GM18868 (cell line): Measurements from ENCODE around the gene TMEM248.
"Not testable (repeated sequence)": the region's sequence is repeated elsewhere in the genome, so short reads cannot be mapped to it uniquely, and the experiment has no call there.

Source experiments
- ATAC-seq: cut with Tn5 transposase; IDR thresholded peaks from one replicate; pipeline ENCODE4 v1.9.1; 2021; ENCODE audit warnings: mild to moderate bottlenecking, moderate library complexity; ENCODE audit not compliant: unreplicated experiment

Gene TMEM248, protein sequence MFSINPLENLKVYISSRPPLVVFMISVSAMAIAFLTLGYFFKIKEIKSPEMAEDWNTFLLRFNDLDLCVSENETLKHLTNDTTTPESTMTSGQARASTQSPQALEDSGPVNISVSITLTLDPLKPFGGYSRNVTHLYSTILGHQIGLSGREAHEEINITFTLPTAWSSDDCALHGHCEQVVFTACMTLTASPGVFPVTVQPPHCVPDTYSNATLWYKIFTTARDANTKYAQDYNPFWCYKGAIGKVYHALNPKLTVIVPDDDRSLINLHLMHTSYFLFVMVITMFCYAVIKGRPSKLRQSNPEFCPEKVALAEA

DNA sequence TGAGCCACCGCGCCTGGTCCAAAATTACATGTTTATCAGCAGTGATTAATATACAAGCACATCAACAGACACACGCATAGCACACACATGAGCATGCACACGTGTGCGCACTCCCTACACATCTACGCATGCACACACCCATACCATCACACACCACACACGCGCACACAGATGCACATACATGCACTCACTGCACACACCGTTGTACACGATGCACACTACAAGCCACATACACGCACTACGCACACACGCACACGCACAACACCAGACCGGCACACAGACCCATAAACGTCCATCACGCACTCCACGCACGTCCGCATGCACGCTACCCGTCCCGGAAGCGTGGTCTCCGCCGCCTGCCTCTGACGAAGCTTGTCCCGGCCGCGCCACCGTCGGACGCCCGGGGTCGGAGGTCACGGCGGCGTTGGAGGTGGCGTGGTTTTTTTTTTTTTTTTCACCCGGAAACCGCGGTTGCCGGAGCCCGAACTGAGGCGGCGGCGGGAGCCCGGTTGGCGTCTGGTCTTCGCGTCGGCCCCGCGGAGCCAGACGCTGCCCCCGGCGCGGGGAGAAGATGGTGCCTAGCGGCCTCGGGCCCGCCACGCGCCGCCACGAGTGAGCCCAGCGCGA lies at the start of gene TMEM248:
Gene TMEM248 (plus strand): TSS at position 457 of the 627 bp plus-strand sequence. CDS start 20,641 bp downstream, outside the sequence.
- ATAC-seq, result peak; percentile 85

DNA sequence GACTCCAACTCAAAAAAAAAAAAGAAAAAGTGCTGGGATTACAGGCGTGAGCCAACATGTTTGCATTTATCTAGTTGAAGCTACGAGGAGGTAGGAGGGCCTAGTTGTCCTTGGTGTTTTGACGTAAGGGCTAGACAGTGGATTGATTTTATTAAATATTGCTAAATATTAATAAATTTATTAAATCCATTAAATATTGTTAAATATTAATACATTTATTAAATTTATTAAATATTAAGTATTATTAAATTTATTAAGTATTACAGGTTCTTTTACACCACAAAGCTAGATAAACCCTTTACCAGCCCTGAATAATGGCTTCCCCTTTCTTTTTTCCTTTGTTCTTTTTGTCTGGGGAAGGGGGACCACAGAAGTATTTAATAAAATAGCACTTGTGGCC lies 47.5 kb upstream of the TMEM248 start:
- ATAC-seq, result no peak

DNA sequence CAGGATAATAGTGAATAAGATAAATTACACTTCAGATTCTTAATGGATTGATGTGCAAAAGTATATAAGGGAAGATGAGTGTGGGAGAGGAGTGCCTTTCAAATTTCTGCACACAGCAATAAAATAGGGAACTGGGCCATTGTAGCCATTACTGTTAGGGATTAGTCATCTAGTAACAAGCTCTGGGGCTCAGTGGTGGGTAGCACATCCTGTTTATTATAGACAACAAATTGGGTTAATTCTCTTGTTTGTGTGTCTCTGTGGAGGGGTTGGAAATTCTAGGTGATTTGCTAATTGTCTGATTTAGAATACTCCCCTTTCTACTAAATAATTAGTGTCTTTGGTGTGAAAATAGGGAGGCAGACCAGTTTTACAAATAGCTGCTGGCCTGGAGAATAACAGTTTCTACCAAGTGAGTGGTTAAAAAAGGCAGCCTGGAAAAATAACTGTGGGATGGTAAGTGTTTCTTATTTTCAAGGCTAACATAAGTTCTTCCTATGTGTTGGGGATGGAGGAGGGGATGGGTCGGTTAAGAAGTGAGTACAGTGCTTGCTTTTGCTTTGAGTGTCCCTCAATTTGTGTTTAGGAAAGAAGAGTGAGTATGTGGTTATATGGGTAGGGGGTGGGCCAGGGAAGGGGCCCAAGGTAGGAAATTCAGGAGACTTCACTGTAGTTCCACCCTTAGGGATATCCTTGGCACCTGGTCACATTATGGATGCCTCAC lies 43.3 kb upstream of the TMEM248 start:
- peak; percentile 97 for ATAC-seq

DNA sequence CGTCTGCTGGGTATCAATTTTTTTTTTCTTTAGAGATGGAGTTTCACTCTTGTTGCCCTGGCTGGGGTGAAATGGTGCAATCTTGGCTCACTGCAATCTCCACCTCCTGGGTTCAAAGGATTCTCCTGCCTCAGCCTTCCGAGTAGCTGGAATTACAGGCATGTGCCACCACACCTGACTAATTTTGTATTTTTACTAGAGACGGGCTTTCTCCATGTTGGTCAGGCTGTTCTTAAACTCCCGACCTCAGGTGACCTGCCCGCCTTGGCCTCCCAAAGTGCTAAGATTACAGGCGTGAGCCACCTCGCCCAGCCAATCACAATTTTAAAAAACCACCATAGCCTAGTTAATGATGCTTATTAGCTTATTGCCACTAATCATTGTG lies 42.7 kb upstream of the TMEM248 start:
- not testable (repeated sequence) for ATAC-seq

DNA sequence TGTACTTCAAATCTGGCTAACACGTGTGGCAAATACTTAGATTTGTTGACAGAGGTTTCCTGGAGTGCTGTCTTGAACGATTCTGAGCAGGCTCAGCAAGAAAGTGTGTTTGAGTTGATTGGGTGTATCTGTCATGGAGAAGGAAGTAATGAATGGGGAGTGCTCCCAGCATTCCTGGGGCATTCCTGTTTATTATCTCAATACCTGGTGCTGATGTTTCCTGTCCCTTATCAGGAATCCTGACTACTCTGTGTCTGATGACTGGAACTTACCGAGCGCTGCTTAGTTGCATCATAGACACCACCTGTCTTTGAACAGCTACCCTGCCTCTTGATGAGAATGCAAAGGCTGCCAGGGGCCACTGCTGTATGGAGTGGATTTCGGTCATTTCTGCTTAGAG lies 41.0 kb upstream of the TMEM248 start:
- no peak for ATAC-seq

DNA sequence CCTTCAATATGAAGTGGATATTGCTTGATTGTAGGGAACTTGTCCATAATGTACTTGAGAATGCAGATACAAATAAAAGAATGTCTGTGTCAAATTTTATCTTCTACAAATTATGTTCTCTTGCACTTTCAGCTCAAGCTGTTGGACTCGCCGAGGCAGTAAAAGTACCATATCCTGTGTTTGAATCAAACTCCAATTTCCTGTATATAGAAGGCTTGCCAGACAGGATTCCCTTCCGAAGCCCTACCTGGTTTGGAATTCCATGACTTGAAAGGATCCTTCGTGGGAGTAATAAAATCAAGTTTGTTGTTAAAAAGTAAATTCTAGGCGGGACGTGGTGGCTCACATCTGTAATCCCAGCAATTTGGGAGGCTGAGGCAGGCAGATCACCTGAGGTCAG lies 40.4 kb upstream of the TMEM248 start:
- ATAC-seq, result not testable (repeated sequence)

DNA sequence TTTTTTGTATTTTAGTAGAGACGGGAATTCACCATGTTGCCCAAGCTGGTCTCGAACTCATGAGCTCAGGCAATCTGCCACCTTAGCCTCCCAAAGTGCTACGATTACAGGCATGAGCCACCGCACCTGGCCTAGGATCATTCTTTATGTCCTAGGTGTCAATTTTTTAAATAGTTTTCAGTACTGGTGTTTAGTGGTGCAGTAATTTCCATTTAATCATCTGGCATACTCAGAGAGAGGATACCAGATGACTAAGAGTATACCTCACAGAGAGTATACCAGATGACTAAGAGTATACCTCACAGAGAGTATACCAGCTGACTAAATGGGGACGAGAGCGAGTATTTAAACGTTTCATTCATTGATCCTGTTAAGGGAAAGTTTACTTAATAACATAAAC lies 37.3 kb upstream of the TMEM248 start:
- ATAC-seq, result no peak

DNA sequence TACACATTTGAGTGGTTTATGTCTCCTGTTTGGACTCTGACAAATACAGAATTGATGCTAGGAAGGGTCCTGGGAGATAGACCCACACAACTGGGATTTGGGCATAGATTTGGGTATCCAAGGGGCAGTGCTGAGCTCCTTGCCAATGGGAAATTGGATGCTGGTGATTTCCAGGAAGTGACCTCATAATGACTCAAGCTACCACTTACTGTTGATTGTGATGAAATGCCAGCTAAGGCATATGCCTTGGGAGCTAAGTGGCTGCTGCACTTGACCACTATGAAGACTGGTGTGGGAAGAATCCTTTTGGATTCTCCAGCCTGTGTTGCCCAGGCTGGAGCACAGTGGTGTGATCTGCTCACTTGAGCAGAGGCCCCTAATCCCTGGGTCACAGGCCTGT lies 36.5 kb upstream of the TMEM248 start:
- not testable (repeated sequence) for ATAC-seq

DNA sequence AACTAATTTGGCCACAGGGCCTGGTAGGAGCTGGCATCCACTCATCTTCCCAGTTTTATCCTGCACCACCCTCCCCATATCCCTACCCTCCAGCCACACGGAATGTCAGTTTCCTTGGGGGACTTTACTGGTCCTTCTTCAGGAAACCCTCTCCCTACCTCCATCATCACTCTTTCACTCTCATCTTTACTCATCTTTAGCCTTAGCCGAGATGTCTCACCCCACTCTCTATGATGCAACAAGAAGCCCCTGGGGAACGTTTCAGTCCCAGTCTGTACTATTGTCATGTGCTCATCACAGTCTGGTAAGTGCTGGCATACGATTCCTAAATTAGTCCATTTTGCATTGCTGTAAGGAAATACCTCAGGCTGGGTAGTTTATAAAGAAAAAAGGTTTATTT lies 34.9 kb upstream of the TMEM248 start:
- ATAC-seq, result peak; percentile 92

DNA sequence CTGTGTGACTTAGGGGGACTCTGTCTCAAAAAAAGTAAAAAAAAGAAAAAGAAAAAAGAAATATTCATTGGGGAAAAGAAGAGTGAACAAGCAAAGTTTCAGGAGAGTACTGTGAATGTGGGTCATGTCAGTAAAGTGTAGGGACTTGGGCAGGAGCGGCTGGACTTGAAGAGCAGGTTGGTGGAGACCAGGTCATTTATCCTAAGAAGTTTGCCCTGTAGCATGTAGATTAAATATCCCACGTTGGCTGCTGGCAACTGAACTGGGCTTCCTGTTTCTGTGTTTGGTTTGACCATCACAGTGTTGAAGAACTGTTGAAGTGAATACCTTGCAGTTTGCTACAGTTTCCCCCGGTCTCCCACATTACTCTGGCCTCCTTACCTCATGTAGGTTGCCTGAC lies 32.8 kb upstream of the TMEM248 start:
- not testable (repeated sequence) for ATAC-seq

DNA sequence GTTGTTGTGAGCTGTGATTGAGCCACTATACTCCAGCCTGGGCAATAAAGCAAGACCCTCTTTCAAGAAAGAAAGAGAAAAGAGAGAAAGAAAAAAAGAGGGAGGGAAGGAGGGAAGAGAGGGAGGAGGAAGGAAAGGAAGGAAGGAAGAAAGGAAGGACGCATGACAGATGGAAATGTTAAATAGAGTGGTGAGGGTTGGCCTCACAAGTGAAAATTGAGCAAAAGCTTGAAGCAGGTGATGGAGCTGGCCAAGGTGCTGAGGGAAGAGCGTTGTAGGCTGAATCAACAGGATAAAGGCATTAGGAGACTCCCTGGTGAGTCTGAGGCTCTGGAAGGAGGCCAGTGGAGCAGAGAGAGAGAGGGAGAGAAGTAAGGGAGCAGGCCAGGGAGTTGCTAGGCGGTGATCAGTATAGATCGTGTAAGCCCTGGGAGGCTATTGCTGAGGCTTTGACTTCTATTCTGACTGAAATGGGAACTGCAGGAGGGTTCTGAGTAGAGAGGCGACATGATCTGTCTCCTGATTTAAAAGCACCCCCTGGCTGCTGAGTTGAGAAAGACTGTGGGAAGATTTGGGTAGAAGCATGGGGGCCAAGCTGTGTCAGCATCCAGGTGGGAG lies 26.5 kb upstream of the TMEM248 start:
- no peak for ATAC-seq

DNA sequence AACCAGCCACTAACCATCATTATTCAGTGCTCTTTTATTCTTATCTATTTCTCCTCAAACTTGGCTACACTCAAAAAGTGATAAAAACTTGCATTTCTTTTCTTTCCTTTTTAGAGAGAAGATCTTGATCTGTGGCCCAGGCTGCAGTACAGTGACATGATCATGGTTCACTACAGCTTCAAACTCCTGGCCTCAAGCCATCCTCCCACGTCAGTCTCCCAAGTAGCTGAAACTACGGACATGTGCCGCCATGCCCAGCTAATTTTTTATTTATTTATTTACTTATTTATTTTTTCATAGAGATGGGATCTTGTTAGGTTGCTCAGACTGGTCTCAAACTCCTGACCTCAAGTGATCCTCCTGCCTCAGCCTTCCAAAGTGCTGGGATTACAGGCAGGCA lies 24.6 kb upstream of the TMEM248 start:
- ATAC-seq, result no peak

DNA sequence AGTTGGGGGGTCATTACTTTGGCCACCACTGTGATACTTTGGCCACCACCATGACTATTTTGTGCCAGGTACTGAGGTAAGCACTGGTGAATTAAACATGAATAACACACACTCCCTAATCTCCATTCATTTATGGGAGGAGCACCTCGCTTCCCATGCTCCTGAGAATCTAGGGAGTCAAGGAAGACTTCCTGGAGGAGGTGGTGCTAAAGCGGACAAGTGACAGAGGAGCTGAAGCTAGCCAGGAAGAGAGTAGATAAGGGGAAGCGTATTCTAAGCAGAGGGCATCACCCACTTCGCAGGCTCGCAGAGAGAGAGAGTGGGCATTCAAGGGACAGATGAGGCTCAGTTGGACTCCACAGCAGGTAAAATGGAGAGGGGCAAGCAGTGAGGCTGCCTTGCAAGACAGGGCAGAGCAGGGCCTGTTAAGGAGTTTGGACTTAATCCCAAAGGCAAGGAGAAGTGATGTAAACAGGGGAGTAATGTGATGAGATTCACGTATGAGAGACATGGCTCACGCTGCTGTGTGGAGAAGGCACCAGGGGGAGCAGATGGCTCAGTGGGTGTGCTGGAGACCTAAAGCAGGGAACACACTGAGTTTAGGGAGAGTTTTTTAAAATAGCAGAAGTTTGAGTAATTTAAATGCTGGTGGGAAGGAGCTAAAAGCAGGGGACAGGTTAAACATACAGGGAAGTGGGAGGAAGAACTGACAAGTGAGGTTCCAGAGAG lies 21.3 kb upstream of the TMEM248 start:
- ATAC-seq, result no peak

DNA sequence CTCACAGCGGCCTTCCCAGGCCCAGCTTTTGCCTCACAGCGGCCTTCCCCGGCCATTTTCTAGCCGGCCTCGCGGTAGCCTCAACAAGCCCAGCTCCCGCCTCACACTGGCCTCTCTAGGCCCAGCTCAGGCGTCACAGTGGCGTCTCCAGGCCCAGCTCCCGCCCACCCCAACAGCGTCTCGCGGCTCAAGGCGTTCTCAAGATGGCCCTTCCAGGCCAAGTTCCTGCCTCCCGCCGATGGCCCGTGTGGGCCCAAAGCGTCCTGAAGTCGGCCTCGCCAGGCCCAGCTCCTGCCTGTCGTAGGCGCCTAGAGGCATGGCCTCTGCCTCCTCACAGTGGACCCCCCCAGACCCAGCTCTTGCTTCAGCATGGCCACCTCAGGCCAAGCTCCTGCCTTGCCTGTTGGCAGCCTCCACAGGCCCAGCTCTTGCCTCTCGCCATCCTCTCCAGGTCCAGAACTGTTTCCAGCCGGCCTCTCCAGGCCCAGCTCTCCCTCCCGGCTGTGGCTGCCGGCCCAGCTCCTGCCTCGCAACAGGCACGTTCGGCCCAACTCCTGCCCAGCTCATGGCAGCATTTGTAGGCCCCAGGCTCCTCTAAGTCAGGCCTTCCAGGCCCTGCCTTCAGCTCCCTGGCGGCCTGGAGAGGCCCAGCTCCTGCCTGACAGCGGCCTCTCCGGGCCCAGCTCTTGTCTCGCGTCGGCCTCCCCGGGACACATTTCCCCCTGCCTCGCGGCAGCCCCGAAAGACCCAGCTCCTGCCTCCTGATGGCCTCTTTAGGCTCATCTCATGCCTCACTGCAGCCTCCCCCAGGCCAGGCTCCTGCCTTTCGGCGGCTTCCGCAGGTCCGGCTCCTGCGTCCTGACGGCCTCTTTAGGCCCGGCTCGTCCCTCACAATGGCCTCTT lies 18.8 kb upstream of the TMEM248 start:
- no peak for ATAC-seq

DNA sequence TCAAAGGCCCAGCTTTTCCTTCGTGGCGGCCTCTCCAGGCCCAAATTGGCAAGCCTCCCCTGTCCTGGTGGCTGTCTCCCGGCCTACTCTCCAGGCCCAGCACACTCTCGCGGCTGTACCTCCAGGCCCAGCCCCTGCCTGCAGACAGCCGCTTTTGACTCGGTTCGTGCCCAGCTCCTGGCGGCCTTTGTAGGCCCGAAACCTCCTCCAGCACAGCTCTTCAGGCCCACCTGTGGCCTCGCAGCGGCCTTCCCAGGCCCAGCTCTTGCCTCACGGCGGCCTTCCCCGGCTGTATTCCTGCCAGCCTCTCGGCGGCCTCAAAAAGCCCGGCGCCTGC lies 18.2 kb upstream of the TMEM248 start:
- no peak for ATAC-seq

DNA sequence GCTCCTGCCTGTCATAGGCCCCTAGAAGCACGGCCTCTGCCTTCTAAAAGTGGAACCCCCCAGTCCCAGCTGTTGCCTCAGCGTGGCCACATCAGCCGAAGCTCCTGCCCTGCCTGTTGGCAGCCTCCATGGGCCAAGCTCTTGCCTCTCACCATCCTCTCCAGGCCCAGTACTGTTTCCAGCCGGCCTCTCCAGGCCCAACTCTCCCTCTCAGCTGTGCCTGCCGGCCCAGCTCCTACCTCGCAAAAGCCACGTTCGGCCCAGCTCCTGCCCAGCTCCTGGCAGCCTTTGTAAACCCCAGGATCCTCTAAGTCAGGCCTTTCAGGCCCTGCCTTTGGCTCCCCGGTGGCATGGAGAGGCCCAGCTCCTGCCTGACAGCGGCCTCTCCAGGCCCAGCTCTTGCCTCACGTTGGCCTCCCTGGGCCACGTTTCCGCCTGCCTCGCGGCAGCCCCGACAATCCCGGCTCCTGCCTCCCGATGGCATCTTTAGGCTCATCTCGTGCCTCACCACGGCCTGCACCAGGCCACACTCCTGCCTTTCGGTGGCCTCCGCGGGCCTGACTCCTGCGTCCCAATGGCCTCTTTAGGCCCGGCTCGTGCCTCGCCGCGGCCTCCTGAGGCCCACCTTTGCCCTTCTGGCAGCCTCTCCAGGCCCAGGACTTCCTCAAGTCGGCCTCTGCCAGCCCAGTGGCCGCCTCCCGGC lies 17.5 kb upstream of the TMEM248 start:
- no peak for ATAC-seq

DNA sequence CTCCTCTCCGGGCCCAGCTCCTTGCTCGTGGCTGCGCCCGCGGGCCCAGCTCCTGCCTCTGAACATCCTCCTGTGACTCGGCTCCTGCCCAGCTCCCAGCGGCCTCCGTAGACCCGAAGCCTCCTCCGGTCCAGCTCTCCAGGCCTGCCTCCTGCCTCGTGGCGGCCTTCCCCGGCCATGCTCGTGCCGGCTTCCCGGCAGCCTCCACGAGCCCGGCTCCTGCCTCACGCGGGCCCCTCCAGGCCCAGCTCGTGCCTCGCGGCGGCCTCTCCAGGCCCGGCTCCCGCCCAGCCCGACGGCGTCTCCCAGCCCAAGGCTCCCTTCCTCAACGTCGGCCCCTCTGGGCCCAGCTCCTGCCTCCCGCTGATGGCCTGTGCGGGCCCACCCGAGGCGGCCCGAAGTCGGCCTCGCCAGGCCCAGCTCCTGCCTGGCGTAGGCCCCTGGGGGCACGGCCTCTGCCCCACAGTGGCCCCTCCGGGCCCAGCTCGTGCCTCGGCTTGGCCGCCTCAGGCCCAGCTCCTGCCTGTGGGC lies 16.9 kb upstream of the TMEM248 start:
- no peak for ATAC-seq

DNA sequence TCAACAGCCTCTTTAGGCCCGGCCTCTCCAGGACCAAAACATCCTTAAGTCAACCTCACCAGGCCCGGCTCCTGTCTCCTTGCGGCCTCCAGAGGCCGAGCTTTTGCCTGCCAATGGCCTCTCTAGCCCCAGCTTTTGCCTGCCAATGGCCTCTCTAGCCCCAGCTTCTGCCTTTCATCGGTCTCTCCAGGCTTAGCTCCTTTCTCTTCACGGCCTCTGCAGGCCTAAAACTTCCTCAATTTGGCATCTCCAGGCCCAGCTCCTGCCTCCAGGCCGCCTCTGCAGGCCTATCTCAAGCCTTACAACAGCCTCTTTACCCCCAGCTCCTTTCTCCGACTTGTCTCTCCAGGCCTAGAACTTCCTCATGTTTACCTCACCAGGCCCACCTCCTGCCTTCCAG lies 15.7 kb upstream of the TMEM248 start:
- no peak for ATAC-seq

DNA sequence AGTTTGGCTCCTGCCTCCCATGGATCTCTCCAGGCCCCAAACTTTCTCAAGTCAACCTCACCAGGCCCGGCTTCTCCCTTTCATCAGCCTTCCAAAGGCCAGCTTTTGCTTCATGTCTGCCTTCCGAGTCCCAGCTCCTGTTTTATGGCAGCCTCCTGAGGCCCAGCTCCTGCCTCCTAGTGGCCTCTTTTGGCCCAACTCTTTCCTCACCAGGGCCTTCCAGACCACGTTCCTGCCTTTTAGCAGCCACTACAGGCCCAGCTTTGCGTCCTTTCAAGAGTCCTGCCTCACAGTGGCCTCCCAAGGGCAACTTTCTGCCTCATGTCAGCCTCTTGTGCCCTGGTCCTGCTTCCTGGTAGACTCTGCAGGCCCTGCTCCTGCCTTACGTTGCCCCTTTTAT lies 15.3 kb upstream of the TMEM248 start:
- ATAC-seq, result no peak
